GM12874 (cell line): ENCODE results near the gene ATAD1.

Experiments
- TF ChIP-seq, protein P1 (sequence below): IDR thresholded peaks from 2 replicates; pipeline ENCODE4 v1.5.1; 2011; ENCODE audit warnings: low read depth, mild to moderate bottlenecking, control low read depth, low read length, moderate library complexity; ENCODE audit not compliant: insufficient read depth

ATAD1 gene

DNA sequence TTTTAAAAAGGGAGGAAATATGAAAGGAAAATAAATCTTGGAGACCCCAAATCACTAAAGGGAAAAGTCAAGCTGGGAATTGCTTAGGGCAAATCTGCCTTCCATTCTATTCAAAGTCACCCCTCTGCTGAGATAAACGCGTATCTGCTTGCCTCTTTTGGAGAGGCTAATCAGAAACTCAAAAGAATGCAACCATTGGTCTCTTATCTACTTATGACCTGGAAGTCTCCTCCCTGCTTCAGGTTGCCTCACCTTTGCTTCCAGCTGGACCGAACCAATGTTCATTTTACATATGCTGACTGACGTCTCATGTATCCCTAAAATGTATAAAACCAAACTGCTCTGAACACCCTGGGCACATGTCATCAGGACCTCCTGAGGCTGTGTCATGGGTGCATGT lies 14.7 kb downstream of the ATAD1 start:
- TF ChIP-seq, protein P1, sequence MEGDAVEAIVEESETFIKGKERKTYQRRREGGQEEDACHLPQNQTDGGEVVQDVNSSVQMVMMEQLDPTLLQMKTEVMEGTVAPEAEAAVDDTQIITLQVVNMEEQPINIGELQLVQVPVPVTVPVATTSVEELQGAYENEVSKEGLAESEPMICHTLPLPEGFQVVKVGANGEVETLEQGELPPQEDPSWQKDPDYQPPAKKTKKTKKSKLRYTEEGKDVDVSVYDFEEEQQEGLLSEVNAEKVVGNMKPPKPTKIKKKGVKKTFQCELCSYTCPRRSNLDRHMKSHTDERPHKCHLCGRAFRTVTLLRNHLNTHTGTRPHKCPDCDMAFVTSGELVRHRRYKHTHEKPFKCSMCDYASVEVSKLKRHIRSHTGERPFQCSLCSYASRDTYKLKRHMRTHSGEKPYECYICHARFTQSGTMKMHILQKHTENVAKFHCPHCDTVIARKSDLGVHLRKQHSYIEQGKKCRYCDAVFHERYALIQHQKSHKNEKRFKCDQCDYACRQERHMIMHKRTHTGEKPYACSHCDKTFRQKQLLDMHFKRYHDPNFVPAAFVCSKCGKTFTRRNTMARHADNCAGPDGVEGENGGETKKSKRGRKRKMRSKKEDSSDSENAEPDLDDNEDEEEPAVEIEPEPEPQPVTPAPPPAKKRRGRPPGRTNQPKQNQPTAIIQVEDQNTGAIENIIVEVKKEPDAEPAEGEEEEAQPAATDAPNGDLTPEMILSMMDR, result no peak

DNA sequence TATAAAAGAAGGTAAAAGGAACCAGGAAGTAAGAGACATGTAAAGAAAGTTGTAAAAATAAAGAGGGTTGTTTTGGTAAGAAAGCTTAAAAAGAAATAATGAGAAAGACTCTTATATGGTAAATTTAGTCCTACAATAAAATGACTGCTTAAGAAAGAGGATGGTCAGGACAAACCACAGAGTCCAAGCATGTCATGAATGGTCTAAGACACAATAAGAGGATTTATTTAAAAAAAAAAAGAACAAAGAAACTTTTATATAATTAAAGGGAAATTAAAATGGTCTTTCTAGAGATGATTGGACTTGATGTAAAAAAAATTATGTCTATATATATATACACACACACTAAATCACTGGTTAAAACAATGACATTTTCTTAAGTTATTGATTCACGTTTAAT lies 18.2 kb downstream of the ATAD1 start:
- TF ChIP-seq, protein P1, result no peak

DNA sequence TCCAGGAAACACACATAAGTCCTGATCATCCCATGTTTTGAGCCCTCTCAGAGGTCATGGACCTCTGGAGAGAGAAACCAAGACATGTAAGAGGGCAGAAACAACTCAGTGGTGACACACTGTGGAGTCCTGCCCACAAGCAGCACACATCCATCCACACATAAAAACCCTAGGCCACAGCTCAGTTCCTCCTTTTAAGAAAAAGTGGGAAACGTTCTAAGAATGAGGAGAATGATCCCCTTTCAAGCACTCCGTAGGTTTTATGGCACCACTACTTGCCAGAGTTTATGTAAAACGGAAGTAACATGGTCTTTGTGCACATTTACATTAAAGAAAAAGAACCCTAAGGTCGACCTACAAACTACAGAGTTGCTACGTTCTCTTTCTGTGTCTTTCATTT lies 19.9 kb downstream of the ATAD1 start:
- TF ChIP-seq, protein P1, result no peak

DNA sequence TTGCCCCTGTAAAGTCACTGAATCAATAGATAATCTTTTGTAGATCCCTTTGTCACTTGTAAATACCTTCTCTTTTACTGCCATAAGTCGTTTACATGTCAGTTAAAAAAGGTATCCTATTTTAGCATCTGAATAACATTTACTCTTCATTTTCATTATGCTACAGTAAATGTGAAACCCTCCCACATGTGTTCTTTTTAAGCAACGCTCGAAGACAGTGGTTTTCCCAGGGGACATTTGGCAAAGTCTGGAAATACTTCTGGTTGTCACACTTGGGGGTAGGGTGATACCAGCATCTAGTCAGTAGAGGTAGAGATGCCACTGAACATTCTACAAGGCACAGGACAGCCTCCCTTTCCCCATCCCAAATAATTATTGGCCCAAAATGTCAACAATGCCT lies 23.7 kb downstream of the ATAD1 start:
- TF ChIP-seq, protein P1, result no peak

DNA sequence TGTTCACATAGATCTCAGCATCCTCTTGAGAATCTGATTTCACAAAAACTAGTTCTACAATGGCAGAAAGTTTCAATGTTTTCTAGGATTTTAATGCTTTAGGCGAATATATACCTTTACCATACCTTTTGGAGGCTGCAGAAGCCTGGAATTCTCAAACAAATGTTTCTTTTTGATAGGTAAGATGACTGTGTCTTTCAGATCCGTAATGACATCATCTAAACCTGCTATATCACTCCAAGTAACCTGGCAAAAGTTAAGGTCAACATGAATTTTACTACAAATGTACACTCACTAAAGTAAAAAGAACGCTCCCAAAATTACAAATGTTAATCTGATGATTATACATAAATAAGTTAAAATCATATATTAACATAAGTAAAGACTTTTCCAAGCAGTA lies 27.8 kb downstream of the ATAD1 start:
- TF ChIP-seq, protein P1, result no peak

DNA sequence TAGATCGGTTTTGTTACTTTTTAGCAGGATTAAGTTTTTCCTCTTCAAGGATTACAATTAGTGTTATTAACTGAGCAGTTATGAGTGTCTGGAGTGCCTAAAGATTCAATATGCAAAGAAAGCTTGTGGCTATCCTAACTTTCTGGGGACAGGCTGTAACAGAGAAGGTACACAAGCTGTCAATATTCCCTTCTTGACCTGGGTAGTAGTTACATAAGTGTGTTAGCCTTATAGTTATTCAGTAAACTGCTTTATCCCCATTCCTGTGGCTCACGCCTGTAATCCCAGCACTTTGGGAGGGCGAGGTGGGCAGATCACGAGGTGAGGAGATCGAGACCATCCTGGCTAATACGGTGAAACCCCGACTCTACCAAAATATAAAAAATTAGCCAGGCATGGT lies 31.6 kb downstream of the ATAD1 start:
- TF ChIP-seq, protein P1, result no peak

DNA sequence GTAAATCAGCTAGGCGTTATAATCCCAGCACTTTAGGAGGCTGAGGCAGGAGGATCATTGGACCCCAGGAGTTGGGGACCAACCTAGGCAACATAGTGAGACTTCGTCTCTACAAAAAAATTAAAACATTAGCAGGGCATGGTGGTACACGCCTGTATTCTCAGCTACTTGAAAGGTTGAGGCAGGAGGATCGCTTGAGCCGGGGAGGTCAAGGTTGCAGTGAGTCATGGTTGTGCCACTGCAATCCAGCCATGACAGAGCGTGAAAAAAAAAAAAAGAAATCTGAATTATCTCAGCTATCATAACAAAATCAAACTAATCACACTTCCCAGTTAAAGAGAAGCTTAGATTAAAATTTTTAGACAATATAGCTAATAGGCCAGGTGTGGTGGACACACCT lies 35.3 kb downstream of the ATAD1 start:
- TF ChIP-seq, protein P1, result no peak

DNA sequence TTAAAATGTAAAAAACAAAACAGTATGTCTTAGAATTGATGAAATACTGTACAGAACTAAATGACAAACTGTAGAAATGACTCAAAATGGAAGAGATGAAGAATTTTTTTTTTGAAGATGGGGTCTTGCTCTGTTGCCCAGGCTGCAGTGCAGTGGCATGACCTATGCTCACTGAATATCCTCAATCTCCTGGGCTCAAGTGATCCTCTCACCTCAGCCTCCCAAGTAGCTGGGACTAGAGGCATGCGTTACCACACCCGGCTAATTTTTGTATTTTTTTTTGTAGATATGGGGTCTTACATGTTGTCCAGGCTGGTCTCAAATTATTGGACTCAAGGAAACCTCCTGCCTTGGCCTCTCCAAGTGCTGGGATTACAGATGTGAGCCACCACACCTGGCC lies 36.5 kb downstream of the ATAD1 start:
- TF ChIP-seq, protein P1, result no peak
